Spleen (tissue), 11 donors: ENCODE results near the gene KCNQ1. TPM values are rescaled to one million over a fixed set of nuclear protein-coding genes. Genes with fewer than 3 reads are reported as not detected.

Experiments used
- DNase-seq: peaks from one replicate; pipeline ENCODE4 v3.0.0-alpha.2; 2020
- H3K27ac ChIP-seq, 8 donors: fragments of 200-600 bp; sonication (generic) in 7 of 8; 1 replicate in 4 of 8; 2 replicates in 4 of 8; pipeline versions ENCODE4 v1.5.0 to v1.8.0; 2016 to 2021; ENCODE audit warnings: inconsistent platforms in 4 of 8, mild to moderate bottlenecking in 4 of 8, moderate library complexity in 1 of 8
- H3K27me3 ChIP-seq, 7 donors: fragments of 200-600 bp; sonication (generic) in 6 of 7; replicated peaks in 1 of 7; 1 replicate in 4 of 7; 2 replicates in 3 of 7; pipeline versions ENCODE4 v1.5.0 to v1.8.0; 2016 to 2021; ENCODE audit warnings: inconsistent platforms in 3 of 7, mild to moderate bottlenecking in 1 of 7
- H3K36me3 ChIP-seq, 6 donors: fragments of 200-600 bp; sonication (generic) in 5 of 6; 1 replicate in 4 of 6; 2 replicates in 2 of 6; pipeline versions ENCODE4 v1.5.0 to v1.8.0; 2016 to 2021; ENCODE audit warnings: inconsistent platforms in 2 of 6
- H3K4me1 ChIP-seq, 6 donors: fragments of 200-600 bp; sonication (generic) in 5 of 6; 1 replicate in 3 of 6; 2 replicates in 3 of 6; pipeline versions ENCODE4 v1.5.0 to v1.8.0; 2016 to 2021; ENCODE audit warnings: inconsistent platforms in 3 of 6
- H3K4me3 ChIP-seq, 8 donors: fragments of 200-600 bp; sonication (generic) in 7 of 8; 1 replicate in 4 of 8; 2 replicates in 4 of 8; pipeline versions ENCODE4 v1.5.0 to v1.8.0; 2016 to 2021; ENCODE audit warnings: inconsistent platforms in 4 of 8, mild to moderate bottlenecking in 4 of 8, moderate library complexity in 2 of 8
- H3K9me3 ChIP-seq, 8 donors: fragments of 200-600 bp; sonication (generic) in 7 of 8; 1 replicate in 4 of 8; 2 replicates in 4 of 8; pipeline versions ENCODE4 v1.5.0 to v1.8.0; 2016 to 2021; ENCODE audit warnings: inconsistent platforms in 4 of 8
- POLR2A ChIP-seq, 3 donors: fragments of 450-650 bp; IDR thresholded peaks; one replicate each; pipeline ENCODE4 v1.5.1; 2017; ENCODE audit warnings: antibody characterized with exemption in 3 of 3, mild to moderate bottlenecking in 1 of 3
- POLR2AphosphoS5 ChIP-seq, 3 donors: sonication (generic); formaldehyde crosslinking; IDR thresholded peaks; one replicate each; pipeline ENCODE4 v1.5.1; 2017; ENCODE audit warnings: antibody characterized with exemption in 3 of 3
- WGBS, 5 donors: extraction: QIAGEN DNeasy Blood & Tissue Kit in 3 of 5; methylation state at CpG; one replicate each; pipeline versions ENCODE4 v1.1.5 to v1.1.7; 2013 to 2018; 5-methylcytosine and 5-hydroxymethylcytosine counted together
- intact Hi-C: fragments of 100-400 bp; cut with DNase I; formaldehyde crosslinking; loops from one replicate; pipeline ENCODE4 v1.15.0; 2023; ENCODE audit warnings: low total_unique reads
- polyA plus RNA-seq, 3 donors: library from polyadenylated mRNA; stranded (reverse); fragments of 200-250 nt; gene quantifications; one replicate each; pipeline ENCODE4 v1.2.1, GENCODE V29; 2013
- total RNA-seq, 7 donors: library from RNA; depleted of rRNA in 3 of 7; stranded (reverse); fragments of >200 nt in 3 of 7; fragmentation: NEBNext Ultra II Directional in 4 of 7; extraction: Animal tissue kit (Norgen Biotek cat#: 25700) in 4 of 7; gene quantifications; one replicate each; pipeline versions ENCODE4 v1.1.0 to v1.2.1, GENCODE V29; 2016 to 2021
- TF ChIP-seq, protein P1 (sequence below), 11 experiments: fragments of 200-600 bp in 7 of 11; fragments of 450-650 bp in 4 of 11; sonication (generic) in 4 of 11; IDR thresholded peaks in 8 of 11; conservative IDR thresholded peaks in 3 of 11; 1 replicate in 7 of 11; 2 replicates in 4 of 11; pipeline versions ENCODE4 v1.4.0 to v1.8.0; 2016 to 2021; ENCODE audit warnings: antibody characterized with exemption in 11 of 11, inconsistent platforms in 4 of 11, mild to moderate bottlenecking in 1 of 11
- donor health status: healthy with polysubstance abuse.
- donor health status: DM: no; HTN: no; CAD: no; lungs with moderate emphysema.
- donor health status: DM: no; HTN: no; CAD: no.
- donor health status: Bipolar disorder and iron deficiency.
- donor health status: healthy.
- donor health status: DM: no; HTN: no; CAD: no.
- donor health status: DM: yes; HTN: yes; CAD: no.

KCNQ1 gene
- total and polyA plus RNA-seq, 10 donors = 3.3 to 21.6 (median 13.5) TPM

DNA sequence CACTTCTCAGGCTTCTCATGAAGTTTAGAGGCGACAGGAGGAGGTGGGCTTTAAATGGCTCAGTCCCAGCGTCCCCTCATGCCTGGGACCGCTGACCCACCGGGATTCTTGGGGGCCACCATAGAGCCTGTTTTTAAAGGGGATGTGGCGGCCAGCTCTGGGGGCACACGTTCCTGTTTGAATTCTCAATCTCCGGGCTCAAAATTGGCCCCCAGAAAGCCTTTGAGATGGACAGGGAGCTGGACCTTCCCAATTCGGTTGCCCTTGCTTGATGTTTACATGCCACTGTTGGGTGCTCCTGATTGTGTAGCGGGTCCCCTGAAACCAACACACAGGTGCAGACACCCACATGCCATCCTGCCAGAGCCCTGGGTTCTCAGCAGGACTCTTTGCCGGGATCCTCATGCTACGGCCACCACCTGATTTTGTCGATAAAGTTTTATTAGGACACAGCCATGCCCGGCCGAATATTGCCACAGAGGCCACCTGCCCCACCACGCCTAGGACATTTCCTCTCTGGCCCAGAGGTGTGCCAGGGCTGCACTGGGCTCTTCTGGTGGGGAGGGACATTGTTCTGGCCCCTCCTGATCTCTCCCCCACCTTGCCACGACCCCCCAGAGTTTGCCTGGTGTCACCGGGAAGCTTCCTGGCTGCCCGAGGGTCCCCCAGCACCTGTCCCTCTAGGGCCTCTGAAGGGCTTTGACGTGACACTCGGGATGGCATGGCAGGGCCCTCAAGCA lies 71.6 kb downstream of the KCNQ1 start:
- WGBS, 5 donors = 85 to 94% (median 88%) methylated on average over 16 to 20 of the region's 20 CpGs
- H3K36me3 ChIP-seq = no peaks in the 10 kb centered on the region
- no peak overlapping the region for H3K4me3 ChIP-seq
- no peaks in the 10 kb centered on the region for H3K27me3 ChIP-seq
- peaks cover 0 to 8% (median 4%) of the 10 kb centered on the region in 6 donors for H3K4me1 ChIP-seq
- DNase-seq = no peak
- no peak for TF ChIP-seq POLR2A (IDR thresholded peaks at IDR 0.05)
- TF ChIP-seq, protein P1, sequence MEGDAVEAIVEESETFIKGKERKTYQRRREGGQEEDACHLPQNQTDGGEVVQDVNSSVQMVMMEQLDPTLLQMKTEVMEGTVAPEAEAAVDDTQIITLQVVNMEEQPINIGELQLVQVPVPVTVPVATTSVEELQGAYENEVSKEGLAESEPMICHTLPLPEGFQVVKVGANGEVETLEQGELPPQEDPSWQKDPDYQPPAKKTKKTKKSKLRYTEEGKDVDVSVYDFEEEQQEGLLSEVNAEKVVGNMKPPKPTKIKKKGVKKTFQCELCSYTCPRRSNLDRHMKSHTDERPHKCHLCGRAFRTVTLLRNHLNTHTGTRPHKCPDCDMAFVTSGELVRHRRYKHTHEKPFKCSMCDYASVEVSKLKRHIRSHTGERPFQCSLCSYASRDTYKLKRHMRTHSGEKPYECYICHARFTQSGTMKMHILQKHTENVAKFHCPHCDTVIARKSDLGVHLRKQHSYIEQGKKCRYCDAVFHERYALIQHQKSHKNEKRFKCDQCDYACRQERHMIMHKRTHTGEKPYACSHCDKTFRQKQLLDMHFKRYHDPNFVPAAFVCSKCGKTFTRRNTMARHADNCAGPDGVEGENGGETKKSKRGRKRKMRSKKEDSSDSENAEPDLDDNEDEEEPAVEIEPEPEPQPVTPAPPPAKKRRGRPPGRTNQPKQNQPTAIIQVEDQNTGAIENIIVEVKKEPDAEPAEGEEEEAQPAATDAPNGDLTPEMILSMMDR (IDR thresholded peaks at IDR 0.05 in 8 of 11, conservative IDR thresholded peaks at IDR 0.05 in 3 of 11) = no peak
- TF ChIP-seq POLR2AphosphoS5 (IDR thresholded peaks at IDR 0.05) = no peak
- H3K27ac ChIP-seq = no peak overlapping the region
- H3K9me3 ChIP-seq = no peaks in the 10 kb centered on the region
- intact Hi-C loops = no loop called here

DNA sequence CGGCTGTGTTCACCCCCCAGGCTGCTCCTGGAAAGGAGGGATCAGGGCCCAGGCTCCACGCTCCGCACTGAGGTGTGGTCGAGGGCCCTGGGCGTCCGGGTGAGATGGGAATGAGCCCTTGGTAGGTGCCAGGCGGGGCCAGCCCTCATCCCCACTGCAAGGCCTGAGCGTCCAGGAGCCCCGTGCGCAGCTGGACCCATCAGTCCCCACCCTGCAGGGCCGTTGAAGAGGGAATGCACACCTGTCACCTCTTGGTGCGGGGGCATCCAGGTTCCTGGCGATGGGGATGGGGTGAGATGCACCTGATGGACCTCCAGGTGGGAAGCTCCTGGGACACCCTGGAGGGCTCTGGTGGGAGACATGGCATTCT lies 72.2 kb downstream of the KCNQ1 start:
- Histone ChIP-seq H3K27ac (no peak overlapping the region), H3K36me3 (no peaks in the 10 kb centered on the region), H3K4me3 (no peak overlapping the region), H3K27me3 (no peaks in the 10 kb centered on the region), H3K4me1 (peaks cover 0 to 3% (median 0%) of the 10 kb centered on the region in 6 donors), H3K9me3 (no peaks in the 10 kb centered on the region)
- TF ChIP-seq, protein P1 (IDR thresholded peaks at IDR 0.05 in 8 of 11, conservative IDR thresholded peaks at IDR 0.05 in 3 of 11) = no peak
- no peak for TF ChIP-seq POLR2A (IDR thresholded peaks at IDR 0.05)
- TF ChIP-seq POLR2AphosphoS5 (IDR thresholded peaks at IDR 0.05) = no peak
- DNase-seq = peak; percentile 53
- intact Hi-C loops = no loop called here
- 80 to 94% (median 89%) methylated on average over 1 to 13 of the region's 13 CpGs for WGBS, 5 donors

DNA sequence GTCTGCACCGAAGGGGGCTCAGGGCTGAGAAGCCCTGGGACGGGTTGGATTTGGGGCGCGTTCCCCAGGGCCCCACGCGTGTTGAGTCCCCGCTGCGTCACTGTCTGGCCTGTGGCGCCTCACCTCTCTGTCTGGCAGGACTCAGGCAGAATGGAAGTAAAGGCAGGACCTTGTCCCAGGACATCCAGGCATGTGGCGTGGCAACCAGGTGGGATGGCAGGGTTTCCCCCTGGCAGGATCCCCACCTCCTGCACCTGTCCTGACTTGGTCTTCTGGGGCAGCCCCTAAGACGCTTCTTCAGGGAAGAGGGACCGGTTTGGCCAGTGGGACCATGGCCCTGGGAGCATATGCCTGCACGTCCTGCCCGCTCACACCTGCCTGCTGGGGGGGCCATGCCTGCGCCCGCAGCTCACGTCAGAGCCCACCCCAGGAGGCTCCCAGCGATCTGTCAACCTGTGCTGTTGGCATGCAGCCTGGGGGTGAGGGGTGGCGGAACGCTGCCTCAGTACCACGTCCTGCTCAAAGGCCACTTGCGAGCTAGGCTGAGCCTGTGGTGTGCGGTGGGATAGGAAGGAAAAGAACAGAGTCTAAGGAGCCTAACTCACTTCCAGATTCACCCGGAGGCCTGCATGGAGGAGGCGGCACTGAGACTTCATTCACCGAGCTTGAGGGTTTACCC lies 72.7 kb downstream of the KCNQ1 start:
- WGBS, 5 donors = 83 to 88% (median 86%) methylated on average over 16 to 26 of the region's 26 CpGs
- Histone ChIP-seq H3K4me1 (no peaks in the 10 kb centered on the region), H3K9me3 (no peaks in the 10 kb centered on the region), H3K27ac (no peak overlapping the region), H3K36me3 (no peaks in the 10 kb centered on the region), H3K27me3 (no peaks in the 10 kb centered on the region), H3K4me3 (no peak overlapping the region)
- TF ChIP-seq POLR2AphosphoS5 (IDR thresholded peaks at IDR 0.05) = no peak
- no peak for TF ChIP-seq POLR2A (IDR thresholded peaks at IDR 0.05)
- TF ChIP-seq, protein P1 (IDR thresholded peaks at IDR 0.05 in 8 of 11, conservative IDR thresholded peaks at IDR 0.05 in 3 of 11) = no peak
- DNase-seq = peak; percentile 44
- intact Hi-C loops = no loop called here
